ENCODE measurements around the gene RANBP10. TPM values are rescaled to one million over a fixed set of nuclear protein-coding genes. Genes with fewer than 3 reads are reported as not detected.
A peak's percentile ranks its signal among the peaks of the same experiment; 100 is the strongest.

Gene RANBP10
- total RNA-seq, 6 experiments from 2014 or later = 15.1 to 38.4 (median 22.7) TPM

DNA sequence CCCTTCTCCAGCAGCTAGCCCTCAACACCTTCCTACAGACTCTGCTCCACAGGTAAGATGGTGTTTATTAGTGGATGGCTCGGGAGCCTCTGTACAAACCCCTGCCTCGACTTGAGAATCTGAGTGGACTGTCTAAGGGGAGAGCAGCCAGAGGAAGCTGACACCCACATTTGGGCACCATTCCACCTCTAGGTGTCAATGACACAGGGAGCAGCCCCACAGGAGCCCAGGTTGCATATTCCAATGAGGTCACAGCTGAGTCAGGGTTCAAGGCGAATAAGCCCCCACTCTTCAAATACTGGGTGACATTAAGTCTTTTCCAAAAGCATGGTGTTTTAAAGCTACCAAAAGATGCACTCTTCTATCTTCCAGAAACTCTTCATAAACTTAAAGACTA is 31.9 kb downstream of the RANBP10 start:
- intact Hi-C loops (cut with DNase I) = loop anchor here in 1 of 2 donors (5.0 kb wide), 1 partner anchor 47 kb away; no protein-coding TSS in a partner anchor
- TF ChIP-seq POLR2A (IDR thresholded peaks at IDR 0.05) (no peak), CTCF (IDR thresholded peaks at IDR 0.05) (no peak)
- H3K36me3 ChIP-seq = no peaks in the 10 kb centered on the region
- no peak overlapping the region for H3K4me3 ChIP-seq
- ATAC-seq (peak; percentile 45 to 69 (median 62)), DNase-seq (peak; percentile 68 to 86 (median 75))
- H3K27me3 ChIP-seq = no peaks in the 10 kb centered on the region
- 40% methylated on average over 1 of the region's 3 CpGs for WGBS (ENCODE audit: insufficient coverage, low coverage, low lambda C conversion rate, missing lambda C conversion rate)
- no peaks in the 10 kb centered on the region for H3K9me3 ChIP-seq
- peak overlapping the region; percentile 76 to 93 (median 77) for H3K27ac ChIP-seq
- peaks cover 0 to 76% (median 43%) of the 10 kb centered on the region in 4 donors for H3K4me1 ChIP-seq

DNA sequence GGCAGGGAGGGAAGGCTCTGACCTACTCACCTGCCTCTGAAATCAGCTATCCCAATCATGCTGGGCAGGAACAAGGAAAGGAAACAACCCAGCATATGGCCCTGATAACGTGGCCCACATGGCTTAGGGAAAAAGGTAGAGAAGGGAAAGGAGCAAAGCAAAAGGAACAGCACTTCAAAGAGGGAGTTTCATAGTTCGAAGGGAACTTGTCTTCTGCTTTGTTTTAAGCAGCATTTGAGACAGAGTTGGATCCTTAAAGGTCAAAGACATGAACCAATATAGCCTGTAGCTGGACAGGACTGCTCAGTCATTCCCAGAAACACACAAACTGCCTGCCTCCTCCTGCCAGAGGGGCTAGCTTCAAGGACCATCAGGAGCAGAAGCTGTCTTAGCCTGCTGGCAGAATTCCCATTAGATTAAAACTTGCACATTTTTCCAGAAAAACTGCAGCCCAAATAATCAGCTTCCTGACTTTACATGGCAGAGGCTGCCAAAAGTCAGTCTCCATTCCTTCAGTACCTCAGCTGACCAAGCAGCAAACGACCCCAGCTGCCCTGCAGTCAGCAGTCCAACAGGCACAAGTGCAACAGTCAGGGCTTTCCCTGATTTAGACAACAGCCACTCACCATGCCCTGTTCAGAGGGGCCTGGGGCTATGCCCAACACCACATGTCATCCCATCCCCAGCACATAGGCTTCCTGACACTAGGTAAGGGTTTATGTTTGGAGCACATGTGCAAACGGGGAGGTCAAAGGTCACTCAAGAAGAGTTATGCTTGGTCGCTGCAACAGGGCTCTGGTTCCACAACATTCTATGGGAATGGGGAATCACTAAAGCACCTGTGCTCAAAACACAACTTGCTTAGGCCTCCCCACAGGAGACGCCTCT is 32.5 kb downstream of the RANBP10 start:
- DNase-seq = peak; percentile 36 to 68 (median 65)

GRCh38 chr16:67773099-67773498 is 33.3 kb downstream of the RANBP10 start:
- TF ChIP-seq CTCF (IDR thresholded peaks at IDR 0.05) (no peak), POLR2A (IDR thresholded peaks at IDR 0.05) (no peak)
- ATAC-seq = peak; percentile 39 to 59 (median 50)
- 7% methylated on average over 2 of the region's 4 CpGs for WGBS (ENCODE audit: insufficient coverage, low coverage, low lambda C conversion rate, missing lambda C conversion rate)

More for the DNA sequence above, 32.5 kb downstream of the RANBP10 start:
- 22% methylated on average over 4 of the region's 6 CpGs for WGBS (ENCODE audit: insufficient coverage, low coverage, low lambda C conversion rate, missing lambda C conversion rate)
- peak overlapping the region; percentile 76 to 93 (median 77) for H3K27ac ChIP-seq
- H3K36me3 ChIP-seq = no peaks in the 10 kb centered on the region
- peaks cover 0 to 71% (median 40%) of the 10 kb centered on the region in 4 donors for H3K4me1 ChIP-seq
- TF ChIP-seq CTCF (IDR thresholded peaks at IDR 0.05) (no peak), POLR2A (IDR thresholded peaks at IDR 0.05) (no peak)
- H3K27me3 ChIP-seq = no peaks in the 10 kb centered on the region
- H3K9me3 ChIP-seq = no peaks in the 10 kb centered on the region
- intact Hi-C loops (cut with DNase I) = loop anchor here in 1 of 2 donors (5.0 kb wide), 1 partner anchor 47 kb away; no protein-coding TSS in a partner anchor
- no peak overlapping the region for H3K4me3 ChIP-seq
- peak; percentile 25 to 63 (median 43) for ATAC-seq

DNA sequence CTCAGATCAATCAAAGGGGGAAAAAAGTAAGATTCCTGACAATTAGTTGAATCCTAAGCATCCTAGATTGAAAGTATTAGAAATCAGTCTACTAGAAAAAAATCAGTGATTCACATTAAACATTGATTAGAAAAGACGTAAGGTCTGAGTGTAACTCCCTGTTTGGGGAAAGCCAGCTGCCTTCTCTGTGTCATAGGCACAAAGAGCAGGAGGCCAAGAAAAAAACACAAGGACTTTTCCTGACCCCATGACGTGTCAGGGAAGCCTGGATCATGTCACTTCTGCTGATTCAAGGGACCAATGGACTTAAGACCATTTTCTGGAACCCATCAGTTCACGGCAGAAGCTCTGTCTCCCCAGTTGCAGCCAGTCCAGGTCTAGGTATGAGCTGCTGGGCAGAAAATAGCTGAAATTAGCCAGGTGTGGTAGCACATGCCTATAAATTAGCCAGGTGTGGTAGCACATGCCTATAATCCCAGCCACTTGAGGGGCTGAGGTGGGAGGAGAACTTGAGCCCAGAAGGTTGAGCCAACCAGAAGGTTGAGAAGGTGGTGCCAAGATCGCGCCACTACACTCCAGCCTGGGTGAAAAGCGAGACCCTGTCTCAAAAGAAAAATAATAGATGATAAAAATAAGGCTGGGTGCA is 35.9 kb downstream of the RANBP10 start:
- no peak overlapping the region for H3K4me3 ChIP-seq
- H3K36me3 ChIP-seq = no peaks in the 10 kb centered on the region
- no peaks in the 10 kb centered on the region for H3K27me3 ChIP-seq
- H3K4me1 ChIP-seq = peaks cover 0 to 59% (median 34%) of the 10 kb centered on the region in 4 donors
- H3K27ac ChIP-seq = peak overlapping the region; percentile 76 to 93 (median 77)
- H3K9me3 ChIP-seq = no peaks in the 10 kb centered on the region
- ATAC-seq = peak; percentile 16 to 54 (median 54)
- intact Hi-C loops (cut with DNase I) = loop anchor here in 1 of 2 donors (5.0 kb wide), 1 partner anchor 43 kb away; no protein-coding TSS in a partner anchor
- TF ChIP-seq POLR2A (IDR thresholded peaks at IDR 0.05) (no peak), CTCF (IDR thresholded peaks at IDR 0.05) (no peak)
- WGBS (ENCODE audit: insufficient coverage, low coverage, low lambda C conversion rate, missing lambda C conversion rate) = 42% methylated on average over 5 of the region's 6 CpGs
- DNase-seq = peak; percentile 37 to 74 (median 59)

More at GRCh38 chr16:67773099-67773498, 33.3 kb downstream of the RANBP10 start:
- no peaks in the 10 kb centered on the region for H3K36me3 ChIP-seq
- peak overlapping the region; percentile 76 to 93 (median 77) for H3K27ac ChIP-seq
- peaks cover 0 to 64% (median 36%) of the 10 kb centered on the region in 4 donors for H3K4me1 ChIP-seq
- H3K27me3 ChIP-seq = no peaks in the 10 kb centered on the region
- peak; percentile 55 to 74 (median 65) for DNase-seq
- H3K4me3 ChIP-seq = no peak overlapping the region
- no peaks in the 10 kb centered on the region for H3K9me3 ChIP-seq
- intact Hi-C loops (cut with DNase I) = loop anchor here in 1 of 2 donors (5.0 kb wide), 1 partner anchor 46 kb away; no protein-coding TSS in a partner anchor

Measured in right lobe of liver (tissue), 6 donors.